NK-92 (cell line): ENCODE data around the gene DUSP18.
"Not testable (repeated sequence)": the region's sequence is repeated elsewhere in the genome, so short reads cannot be mapped to it uniquely, and the experiment has no call there.

Experiments used
- DNase-seq: peaks from one replicate; lab custom pipeline; 2025; ENCODE audit not compliant: unreplicated experiment; lab: John Stamatoyannopoulos, UW

DUSP18 gene

GRCh38 chr22:30679895-30680690 is 12.4 kb upstream of the DUSP18 start:
- not testable (repeated sequence) for DNase-seq

GRCh38 chr22:30676565-30676964 is 8.9 kb upstream of the DUSP18 start:
- not testable (repeated sequence) for DNase-seq

GRCh38 chr22:30675436-30675835 is 7.8 kb upstream of the DUSP18 start:
- DNase-seq = no peak

- no peak for DNase-seq
Measured at GRCh38 chr22:30674482-30674881, 6.8 kb upstream of the DUSP18 start.

- no peak for DNase-seq
Measured at GRCh38 chr22:30673136-30673535, 5.5 kb upstream of the DUSP18 start.

GRCh38 chr22:30671071-30671470 is 3.4 kb upstream of the DUSP18 start:
- no peak for DNase-seq

GRCh38 chr22:30668386-30668710 is 673 bp upstream of the DUSP18 start:
- no peak for DNase-seq

- no peak for DNase-seq
Measured at GRCh38 chr22:30667107-30667493, 575 bp downstream of the DUSP18 start.

- DNase-seq = no peak
Measured at GRCh38 chr22:30665786-30666185, 1.9 kb downstream of the DUSP18 start.

- DNase-seq = no peak
Measured at GRCh38 chr22:30665266-30665665, 2.4 kb downstream of the DUSP18 start.

GRCh38 chr22:30664798-30665197 is 2.9 kb downstream of the DUSP18 start:
- DNase-seq = no peak

GRCh38 chr22:30662040-30662439 is 5.6 kb downstream of the DUSP18 start:
- DNase-seq = no peak

- DNase-seq = no peak
Measured at GRCh38 chr22:30655532-30655931, 12.1 kb downstream of the DUSP18 start.

GRCh38 chr22:30654361-30654760 is 13.3 kb downstream of the DUSP18 start:
- DNase-seq = no peak

- no peak for DNase-seq
Measured at GRCh38 chr22:30652852-30653251, 14.8 kb downstream of the DUSP18 start.

GRCh38 chr22:30650508-30651116 is 17.1 kb downstream of the DUSP18 start:
- DNase-seq = no peak

GRCh38 chr22:30649430-30650007 is 18.2 kb downstream of the DUSP18 start:
- DNase-seq = no peak

GRCh38 chr22:30648825-30649224 is 18.9 kb downstream of the DUSP18 start:
- no peak for DNase-seq

GRCh38 chr22:30647536-30647935 is 20.1 kb downstream of the DUSP18 start:
- no peak for DNase-seq

- DNase-seq = no peak
Measured at GRCh38 chr22:30646518-30647160, 21.0 kb downstream of the DUSP18 start.

- no peak for DNase-seq
Measured at GRCh38 chr22:30643055-30643875, 24.4 kb downstream of the DUSP18 start.
